SK-N-MC (cell line): ENCODE data around the gene FXYD7.

Source experiments
- DNase-seq: peaks from one replicate; pipeline ENCODE4 v3.0.0-alpha.2; 2011; ENCODE audit warnings: low read depth, low spot score
- H3K27ac ChIP-seq: fragments of 200-600 bp; sonication (generic); 2 replicates; pipeline ENCODE4 v1.5.1; 2016; ENCODE audit warnings: mixed run types
- H3K36me3 ChIP-seq: fragments of 200-600 bp; sonication (generic); 2 replicates; pipeline ENCODE4 v1.6.1; 2017; ENCODE audit warnings: antibody characterized with exemption, low read length, mixed read lengths; ENCODE audit not compliant: insufficient read depth
- H3K4me3 ChIP-seq: fragments of 200-600 bp; sonication (generic); 2 replicates; pipeline ENCODE4 v1.5.1; 2016
- H3K9ac ChIP-seq: fragments of 200-600 bp; sonication (generic); 2 replicates; pipeline ENCODE4 v1.8.0; 2017; ENCODE audit warnings: mixed run types, mixed read lengths; ENCODE audit not compliant: insufficient read length
- H3K9me3 ChIP-seq: fragments of 200-600 bp; sonication (generic); 2 replicates; pipeline ENCODE4 v1.6.1; 2017; ENCODE audit warnings: low read depth, mild to moderate bottlenecking, antibody characterized with exemption, low read length, moderate library complexity, mixed read lengths
- EZH2 ChIP-seq: fragments of 200-600 bp; sonication (generic); IDR thresholded peaks from one replicate; pipeline ENCODE4 v1.6.1; 2017; ENCODE audit warnings: antibody characterized with exemption
- FOXP2 ChIP-seq: optimal IDR thresholded peaks from 2 replicates; pipeline ENCODE3; 2011; ENCODE audit warnings: mild to moderate bottlenecking, moderate library complexity; ENCODE audit not compliant: insufficient read depth; ENCODE audit errors: extremely low read length, control extremely low read depth
- POLR2AphosphoS5 ChIP-seq: IDR thresholded peaks from 2 replicates; pipeline ENCODE4 v1.6.1; 2012; ENCODE audit warnings: mild to moderate bottlenecking, low read depth, low read length, borderline replicate concordance

The FXYD7 gene

DNA sequence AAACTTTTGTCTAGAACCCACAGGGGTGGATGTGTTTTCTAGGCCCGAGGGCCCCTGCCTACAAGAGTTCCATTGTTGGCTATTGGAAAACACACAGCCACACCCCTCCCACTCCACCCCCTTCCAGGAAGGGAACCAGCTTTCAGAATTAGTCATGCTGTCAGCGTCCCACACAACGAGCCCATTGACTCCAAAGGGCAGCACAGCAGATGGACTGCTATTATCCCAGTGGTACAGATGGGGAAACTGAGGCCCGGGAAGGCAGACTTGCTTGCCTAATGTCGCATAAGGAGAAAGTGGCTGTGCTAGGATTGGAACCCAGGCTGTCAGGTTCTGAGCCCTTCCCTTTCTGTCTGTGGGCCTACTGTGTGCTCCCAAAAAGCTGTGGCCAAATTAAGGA is 35.5 kb upstream of the FXYD7 start:
- H3K9me3 ChIP-seq: no peaks in the 10 kb centered on the region
- TF ChIP-seq FOXP2: no peak
- TF ChIP-seq EZH2: no peak
- TF ChIP-seq POLR2AphosphoS5: no peak
- no peak overlapping the region for H3K27ac ChIP-seq
- H3K4me3 ChIP-seq: no peak overlapping the region
- no peaks in the 10 kb centered on the region for H3K36me3 ChIP-seq
- no peak for DNase-seq
- H3K9ac ChIP-seq: no peak overlapping the region

DNA sequence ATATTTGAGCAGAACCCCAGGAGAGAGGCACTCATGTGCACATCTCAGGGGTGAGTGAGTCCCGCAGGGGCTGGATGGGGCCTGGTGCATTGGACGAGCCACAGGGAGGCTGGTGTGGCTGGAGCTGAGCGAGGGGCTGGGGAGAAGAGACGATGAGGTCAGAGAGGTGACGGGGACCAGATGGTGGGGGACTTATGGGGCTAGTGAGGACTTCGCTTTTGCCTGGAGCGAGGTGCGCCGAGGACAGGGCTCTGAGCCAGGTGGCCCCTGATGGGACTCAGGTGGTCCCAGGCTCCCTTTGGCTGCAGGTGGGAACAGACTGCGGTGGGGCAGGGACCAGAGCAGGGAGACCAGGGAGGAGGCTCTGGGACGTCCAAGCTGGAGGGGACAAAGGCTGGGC is 34.3 kb upstream of the FXYD7 start:
- H3K36me3 ChIP-seq: no peaks in the 10 kb centered on the region
- no peak overlapping the region for H3K9ac ChIP-seq
- TF ChIP-seq EZH2 (no peak), POLR2AphosphoS5 (no peak), FOXP2 (no peak)
- H3K27ac ChIP-seq: no peak overlapping the region
- no peak for DNase-seq
- no peak overlapping the region for H3K4me3 ChIP-seq
- no peaks in the 10 kb centered on the region for H3K9me3 ChIP-seq

DNA sequence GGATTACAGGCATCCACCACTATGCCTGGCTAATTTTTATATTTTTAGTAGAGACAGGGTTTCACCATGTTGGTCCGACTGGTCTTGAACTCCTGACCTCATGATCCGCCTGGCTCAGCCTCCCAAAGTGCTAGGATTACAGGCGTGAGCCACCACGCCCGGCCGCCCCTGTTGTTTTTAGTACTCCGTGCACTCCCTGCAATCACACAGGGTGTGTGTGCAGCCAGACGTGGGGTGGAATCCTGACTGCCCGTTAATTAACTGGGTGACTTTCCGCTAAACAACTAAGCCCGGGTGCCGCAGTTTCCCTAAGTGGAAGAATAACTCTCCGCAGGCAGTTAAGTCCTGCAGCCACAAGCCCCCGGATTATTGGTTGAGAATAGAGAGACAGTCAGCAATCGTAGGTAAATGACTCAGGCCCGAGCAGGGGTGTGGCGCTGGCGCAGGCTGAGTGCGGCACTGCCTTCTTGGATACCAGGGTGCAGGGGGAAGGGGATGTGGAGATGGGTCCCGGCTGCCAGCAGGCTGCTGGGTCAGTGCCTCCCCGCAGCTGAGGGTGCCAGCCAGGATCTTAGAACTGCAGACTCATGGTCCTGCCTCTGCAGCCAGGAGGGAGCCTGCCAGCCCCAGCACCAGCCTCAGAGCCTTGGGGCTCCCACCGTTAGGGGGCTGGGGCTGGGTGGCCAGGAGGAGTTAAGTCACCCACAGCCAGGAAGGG is 33.5 kb upstream of the FXYD7 start:
- Histone ChIP-seq H3K27ac (no peak overlapping the region), H3K9ac (no peak overlapping the region), H3K36me3 (no peaks in the 10 kb centered on the region), H3K9me3 (no peaks in the 10 kb centered on the region), H3K4me3 (no peak overlapping the region)
- TF ChIP-seq EZH2: no peak
- no peak for DNase-seq

DNA sequence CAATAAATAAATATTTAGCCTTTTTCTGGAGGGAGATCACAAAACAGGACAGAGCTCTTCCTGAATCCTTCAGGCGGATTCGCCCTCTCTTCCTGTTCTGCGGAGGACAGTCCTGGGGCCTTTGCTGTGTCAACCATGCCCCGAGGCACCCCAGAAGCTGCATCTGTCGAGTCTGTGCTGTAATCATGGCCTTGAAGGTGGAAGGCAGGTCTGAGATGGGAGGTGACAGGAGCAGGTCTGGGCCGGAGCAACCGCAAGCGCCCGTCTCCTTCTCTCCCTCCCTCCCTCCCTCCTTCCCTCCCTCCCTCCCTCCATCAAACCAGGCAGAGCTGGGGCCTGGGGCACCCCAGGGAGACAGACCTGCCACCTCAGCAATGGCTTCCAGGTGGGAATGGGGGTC is 32.1 kb upstream of the FXYD7 start:
- no peak overlapping the region for H3K27ac ChIP-seq
- no peak overlapping the region for H3K4me3 ChIP-seq
- H3K9me3 ChIP-seq: no peaks in the 10 kb centered on the region
- TF ChIP-seq POLR2AphosphoS5 (no peak), FOXP2 (no peak), EZH2 (no peak)
- no peak overlapping the region for H3K9ac ChIP-seq
- DNase-seq: no peak
- H3K36me3 ChIP-seq: no peaks in the 10 kb centered on the region

DNA sequence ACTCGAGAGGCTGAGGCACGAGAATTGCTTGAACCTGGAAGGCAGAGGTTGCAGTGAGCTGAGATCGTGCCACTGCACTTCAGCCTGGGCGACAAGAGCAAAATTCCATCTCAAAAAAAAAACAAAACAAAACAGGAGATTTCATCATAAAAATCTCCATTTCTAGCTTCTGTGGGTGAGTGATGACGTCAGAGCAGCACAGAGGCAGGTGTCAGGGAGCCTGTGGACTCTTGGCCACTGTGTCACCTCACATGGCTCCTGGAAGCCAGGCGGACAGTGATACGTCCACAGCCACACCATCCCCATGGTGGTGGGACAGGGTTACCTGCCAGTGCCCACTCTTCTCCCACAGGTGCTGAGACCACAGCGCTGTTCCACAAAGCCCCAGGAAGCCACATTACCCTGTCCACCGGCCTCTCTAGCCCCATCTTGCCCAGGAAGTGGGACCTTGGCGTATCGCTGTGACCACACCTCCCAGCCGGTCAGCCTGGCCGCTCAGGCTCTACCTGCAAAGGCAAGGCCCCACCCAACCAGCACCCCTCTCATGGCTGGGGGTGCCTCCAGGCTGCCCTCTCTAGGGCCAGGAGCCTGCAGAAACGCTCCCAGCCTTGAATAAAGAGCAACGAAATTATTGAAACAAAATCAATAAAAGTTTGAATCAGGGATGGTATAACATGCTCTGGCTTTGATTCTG is 29.9 kb upstream of the FXYD7 start:
- Histone ChIP-seq H3K36me3 (no peaks in the 10 kb centered on the region), H3K4me3 (no peak overlapping the region), H3K9me3 (no peaks in the 10 kb centered on the region), H3K27ac (no peak overlapping the region), H3K9ac (no peak overlapping the region)
- no peak for DNase-seq
- TF ChIP-seq FOXP2 (no peak), EZH2 (no peak), POLR2AphosphoS5 (no peak)

DNA sequence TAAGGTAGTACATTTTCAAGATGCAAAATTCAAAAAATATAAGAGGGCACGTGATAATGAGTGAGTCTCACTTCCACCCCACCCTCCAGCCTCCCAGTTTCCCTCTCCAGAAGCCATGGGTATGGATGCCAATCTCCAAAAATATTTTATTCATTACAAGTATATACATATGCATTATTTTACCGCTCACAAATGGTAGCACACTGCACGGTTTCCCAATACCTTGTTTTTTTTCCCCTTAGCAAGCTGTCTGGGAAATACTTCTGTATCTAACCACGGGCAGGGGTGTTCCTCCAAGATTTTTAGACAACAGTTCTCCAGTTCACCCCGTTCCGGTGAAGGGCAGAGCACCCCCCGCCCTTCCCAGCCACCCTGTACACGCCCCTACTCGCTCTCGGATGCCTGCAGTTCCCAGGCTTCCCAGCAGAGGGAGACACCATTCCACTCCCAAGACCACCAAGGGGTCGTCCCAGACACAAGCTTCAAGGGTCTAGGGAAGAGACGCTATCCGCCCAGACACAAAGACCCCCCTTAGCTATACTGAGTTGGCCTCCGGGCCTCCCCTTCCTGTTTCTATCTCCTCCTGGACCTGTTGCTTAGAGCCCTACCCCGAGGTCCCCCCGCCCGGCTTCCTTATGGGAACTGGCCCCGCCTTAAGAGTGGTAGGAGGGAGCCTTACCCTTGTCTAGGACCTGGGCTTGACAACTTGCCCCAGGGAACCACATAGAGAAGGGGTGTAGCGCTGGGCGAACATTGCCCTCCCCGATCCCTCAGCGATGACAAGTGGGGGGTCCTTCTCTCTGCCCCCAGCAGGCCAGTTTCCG is 28.5 kb upstream of the FXYD7 start:
- TF ChIP-seq POLR2AphosphoS5 (no peak), FOXP2 (no peak), EZH2 (no peak)
- Histone ChIP-seq H3K27ac (no peak overlapping the region), H3K9me3 (no peaks in the 10 kb centered on the region), H3K9ac (no peak overlapping the region), H3K36me3 (no peaks in the 10 kb centered on the region), H3K4me3 (peak overlapping the region; percentile 26; the same call in 1 of the 2 replicates)
- no peak for DNase-seq

DNA sequence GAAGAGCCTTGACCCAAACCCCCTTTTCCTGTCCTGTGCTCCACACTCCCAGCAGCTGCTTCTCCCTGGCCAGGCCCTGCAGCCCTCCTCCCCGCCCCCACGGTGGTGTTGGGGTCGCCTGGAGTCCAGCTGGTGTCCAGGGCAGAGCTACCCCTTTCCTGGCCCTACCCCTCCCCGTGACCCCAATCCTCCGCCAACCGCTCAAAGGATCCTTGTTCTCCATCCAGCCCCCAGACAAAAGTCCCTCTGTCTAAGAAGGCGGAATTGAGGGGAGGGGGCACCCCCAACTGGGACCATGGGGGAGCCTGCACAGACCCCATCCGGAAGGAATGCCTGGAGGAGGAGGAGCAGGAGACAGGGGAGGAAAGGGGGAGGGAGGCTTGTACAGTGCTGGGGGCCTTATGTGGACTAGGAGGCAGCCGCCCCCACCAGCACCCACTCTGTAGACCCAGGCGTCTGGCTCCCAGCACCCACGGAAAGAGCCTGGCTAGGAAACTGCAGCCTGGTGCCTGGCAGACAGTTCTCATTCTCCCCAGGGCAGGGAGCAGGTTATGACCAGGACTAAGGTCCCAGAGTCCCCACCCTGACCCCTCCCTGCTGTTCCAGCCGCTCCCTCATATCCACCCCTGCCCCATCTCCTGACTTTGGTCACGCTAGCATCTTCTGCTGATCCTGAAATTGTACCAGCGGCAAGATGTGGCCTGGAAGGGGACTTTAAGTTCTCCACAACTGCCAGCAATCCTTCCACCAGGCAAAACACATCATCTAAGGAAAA is 27.7 kb upstream of the FXYD7 start, which contains the start of gene FXYD3:
FXYD3 (plus strand) TSS at position 647 of the 775 bp plus-strand sequence. CDS start 3,554 bp downstream, outside the sequence.
- Histone ChIP-seq H3K36me3 (no peaks in the 10 kb centered on the region), H3K27ac (no peak within 1 kb of the TSS), H3K4me3 (peak within 1 kb of the TSS; percentile 26; the same call in 1 of the 2 replicates), H3K9ac (no peak within 1 kb of the TSS), H3K9me3 (no peaks in the 10 kb centered on the region)
- DNase-seq: no peak
- TF ChIP-seq EZH2 (no peak), FOXP2 (no peak), POLR2AphosphoS5 (no peak)
